HFFc6 (cell line): ENCODE measurements around the gene TCAF1. TPM values are rescaled to one million over a fixed set of nuclear protein-coding genes. Genes with fewer than 3 reads are reported as not detected.
A peak's percentile ranks its signal among the peaks of the same experiment; 100 is the strongest.
"Not testable (repeated sequence)": the region's sequence is repeated elsewhere in the genome, so short reads cannot be mapped to it uniquely, and the experiment has no call there.

Experiments
- DNase-seq: peaks from one replicate; pipeline ENCODE4 v3.0.0-alpha.2; 2018
- H3K27ac Mint-ChIP-seq: 2 replicates; pipeline ENCODE4 v1.8.0; 2020; ENCODE audit warnings: mild to moderate bottlenecking, mixed read lengths
- H3K27me3 Mint-ChIP-seq: 2 replicates; pipeline ENCODE4 v1.8.0; 2021; ENCODE audit warnings: mild to moderate bottlenecking, moderate library complexity, mixed read lengths; ENCODE audit not compliant: insufficient read depth
- H3K36me3 Mint-ChIP-seq: 2 replicates; pipeline ENCODE4 v1.8.0; 2021; ENCODE audit warnings: low read depth, mixed read lengths
- H3K4me1 Mint-ChIP-seq: 2 replicates; pipeline ENCODE4 v1.8.0; 2020; ENCODE audit warnings: low read depth, mixed read lengths
- H3K4me3 Mint-ChIP-seq: 2 replicates; pipeline ENCODE4 v1.8.0; 2020; ENCODE audit warnings: mild to moderate bottlenecking, moderate library complexity, mixed read lengths
- H3K9me3 Mint-ChIP-seq: 2 replicates; pipeline ENCODE4 v1.8.0; 2020; ENCODE audit warnings: mild to moderate bottlenecking, mixed read lengths
- total RNA-seq, 6 experiments: library from RNA; stranded (reverse); fragmentation: NEBNext Ultra II Directional; extraction: Animal tissue kit (Norgen Biotek cat#: 25700); gene quantifications; 2 replicates in 1 of 6; 3 replicates in 5 of 6; pipeline ENCODE4 v1.2.3, GENCODE V29; 2021
- TF ChIP-seq, protein P1 (sequence below): fragments of 200-600 bp; sonication (generic); IDR thresholded peaks from 2 replicates; pipeline ENCODE4 v1.5.0; 2021; ENCODE audit warnings: antibody characterized with exemption, mild to moderate bottlenecking

TCAF1 gene
- total RNA-seq, 6 experiments from 2014 or later = 57.1 to 90.3 (median 65.1) TPM

DNA sequence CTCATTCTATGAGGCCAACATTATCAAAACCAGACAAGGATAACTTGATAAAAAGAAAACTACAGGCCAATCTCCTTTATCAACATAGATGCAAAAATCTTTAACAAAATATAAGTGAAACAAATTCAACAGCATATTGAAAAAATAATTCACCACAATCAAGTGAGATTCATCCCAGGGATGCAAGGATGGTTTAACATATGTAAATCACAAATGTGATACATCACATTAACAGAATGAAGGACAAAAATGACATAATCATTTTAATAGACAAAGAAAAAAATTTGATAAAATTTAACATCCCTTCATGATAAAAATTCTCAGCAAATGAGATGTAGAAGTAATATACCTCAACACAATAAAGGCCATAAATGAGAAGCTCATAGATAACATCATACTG lies 53.8 kb downstream of the TCAF1 start:
- H3K4me3 Mint-ChIP-seq = no peak overlapping the region
- no peaks in the 10 kb centered on the region for H3K9me3 Mint-ChIP-seq
- no peak overlapping the region for H3K27ac Mint-ChIP-seq
- DNase-seq = no peak
- H3K27me3 Mint-ChIP-seq = no peaks in the 10 kb centered on the region; the same call in 1 of the 2 replicates
- H3K4me1 Mint-ChIP-seq = no peaks in the 10 kb centered on the region
- H3K36me3 Mint-ChIP-seq = no peaks in the 10 kb centered on the region
- TF ChIP-seq, protein P1, sequence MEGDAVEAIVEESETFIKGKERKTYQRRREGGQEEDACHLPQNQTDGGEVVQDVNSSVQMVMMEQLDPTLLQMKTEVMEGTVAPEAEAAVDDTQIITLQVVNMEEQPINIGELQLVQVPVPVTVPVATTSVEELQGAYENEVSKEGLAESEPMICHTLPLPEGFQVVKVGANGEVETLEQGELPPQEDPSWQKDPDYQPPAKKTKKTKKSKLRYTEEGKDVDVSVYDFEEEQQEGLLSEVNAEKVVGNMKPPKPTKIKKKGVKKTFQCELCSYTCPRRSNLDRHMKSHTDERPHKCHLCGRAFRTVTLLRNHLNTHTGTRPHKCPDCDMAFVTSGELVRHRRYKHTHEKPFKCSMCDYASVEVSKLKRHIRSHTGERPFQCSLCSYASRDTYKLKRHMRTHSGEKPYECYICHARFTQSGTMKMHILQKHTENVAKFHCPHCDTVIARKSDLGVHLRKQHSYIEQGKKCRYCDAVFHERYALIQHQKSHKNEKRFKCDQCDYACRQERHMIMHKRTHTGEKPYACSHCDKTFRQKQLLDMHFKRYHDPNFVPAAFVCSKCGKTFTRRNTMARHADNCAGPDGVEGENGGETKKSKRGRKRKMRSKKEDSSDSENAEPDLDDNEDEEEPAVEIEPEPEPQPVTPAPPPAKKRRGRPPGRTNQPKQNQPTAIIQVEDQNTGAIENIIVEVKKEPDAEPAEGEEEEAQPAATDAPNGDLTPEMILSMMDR = no peak

DNA sequence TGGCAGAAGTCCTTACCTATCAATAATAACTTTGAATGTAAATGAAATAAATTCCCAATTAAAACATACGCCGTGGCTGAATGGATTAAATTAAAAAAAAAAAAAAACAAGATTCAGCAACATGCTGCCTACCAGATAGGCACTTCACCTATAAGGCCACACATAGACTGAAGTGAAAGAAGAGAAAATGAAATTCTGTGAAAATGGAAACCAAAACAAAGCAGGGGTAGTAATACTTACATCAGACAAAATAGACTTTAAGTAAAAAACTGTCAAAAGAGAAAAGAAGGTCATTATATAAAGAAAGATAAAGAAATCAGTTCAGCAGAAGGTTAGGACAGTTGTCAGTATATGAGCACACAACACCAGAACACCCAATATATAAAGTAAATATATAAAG lies 55.3 kb downstream of the TCAF1 start:
- H3K4me1 Mint-ChIP-seq = no peaks in the 10 kb centered on the region
- TF ChIP-seq, protein P1 = no peak
- no peaks in the 10 kb centered on the region for H3K36me3 Mint-ChIP-seq
- no peaks in the 10 kb centered on the region for H3K9me3 Mint-ChIP-seq
- no peak overlapping the region for H3K4me3 Mint-ChIP-seq
- no peaks in the 10 kb centered on the region; the same call in 1 of the 2 replicates for H3K27me3 Mint-ChIP-seq
- no peak for DNase-seq
- no peak overlapping the region for H3K27ac Mint-ChIP-seq

DNA sequence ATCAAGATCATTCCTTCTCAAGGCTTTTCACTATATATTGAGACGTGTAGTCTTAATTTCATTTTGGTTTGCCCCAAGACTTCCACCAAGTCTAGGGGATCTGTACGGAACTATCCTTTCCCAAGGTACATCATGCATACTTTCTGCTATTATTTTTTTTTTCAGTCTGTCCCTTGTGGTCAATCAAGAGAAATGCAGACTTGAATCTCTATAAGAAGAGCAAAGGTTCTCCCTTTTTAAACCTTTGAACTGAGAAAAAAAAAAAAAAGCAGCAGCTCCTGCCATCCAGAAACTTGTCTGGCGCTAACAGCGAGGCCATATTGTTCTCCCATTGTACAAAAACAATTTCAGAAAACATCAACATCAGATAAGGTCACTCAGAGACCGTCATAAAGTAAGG lies 60.3 kb downstream of the TCAF1 start:
- H3K4me3 Mint-ChIP-seq, H3K36me3 Mint-ChIP-seq, H3K4me1 Mint-ChIP-seq, H3K27ac Mint-ChIP-seq, DNase-seq, H3K27me3 Mint-ChIP-seq, H3K9me3 Mint-ChIP-seq: not testable (repeated sequence)
- TF ChIP-seq, protein P1 = peak; percentile 41

DNA sequence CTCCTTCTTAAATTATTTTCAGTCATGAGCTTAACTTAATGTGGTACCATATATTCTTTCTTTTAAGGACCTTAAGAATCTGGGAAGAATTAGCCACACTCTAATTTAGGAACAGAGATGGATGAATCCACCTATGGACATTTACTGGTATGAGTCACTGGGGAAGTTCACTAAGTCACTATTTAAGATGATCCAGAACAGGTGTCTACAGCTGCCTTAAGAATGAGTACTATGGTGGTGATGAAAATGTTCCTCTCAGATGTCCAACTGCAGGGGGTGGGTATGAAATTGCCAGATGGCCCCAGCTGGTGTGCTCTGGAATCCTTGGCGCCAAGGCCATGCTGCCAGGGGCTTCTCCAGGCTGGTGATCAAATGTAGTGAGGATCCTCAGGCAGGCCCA lies 61.9 kb downstream of the TCAF1 start:
- not testable (repeated sequence) for H3K36me3 Mint-ChIP-seq, H3K27ac Mint-ChIP-seq, H3K4me3 Mint-ChIP-seq, H3K4me1 Mint-ChIP-seq, H3K27me3 Mint-ChIP-seq, DNase-seq, H3K9me3 Mint-ChIP-seq

DNA sequence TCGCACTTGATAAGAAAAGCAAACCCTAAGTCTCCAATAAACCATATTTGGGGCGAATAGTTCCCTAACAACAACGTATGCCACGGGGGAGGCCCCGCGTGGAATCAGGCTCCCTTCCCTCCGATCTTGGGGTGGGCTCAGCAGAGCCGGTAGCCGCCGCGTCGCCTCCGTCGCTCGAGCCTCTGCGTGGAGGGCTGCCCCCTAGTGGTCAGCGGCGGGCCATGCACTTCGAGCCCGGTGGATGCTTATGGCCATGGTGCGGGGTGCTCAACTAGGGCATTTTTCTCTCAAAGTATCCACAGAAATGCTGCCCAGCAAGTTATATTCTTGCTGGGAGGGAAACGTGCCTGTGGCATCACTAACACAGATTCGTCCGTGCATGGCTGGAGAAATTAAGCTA lies 64.8 kb downstream of the TCAF1 start:
- TF ChIP-seq, protein P1 = peak; percentile 72
- not testable (repeated sequence) for H3K9me3 Mint-ChIP-seq, H3K36me3 Mint-ChIP-seq, H3K4me3 Mint-ChIP-seq, H3K27me3 Mint-ChIP-seq, H3K27ac Mint-ChIP-seq, H3K4me1 Mint-ChIP-seq
- peak; percentile 84 for DNase-seq

DNA sequence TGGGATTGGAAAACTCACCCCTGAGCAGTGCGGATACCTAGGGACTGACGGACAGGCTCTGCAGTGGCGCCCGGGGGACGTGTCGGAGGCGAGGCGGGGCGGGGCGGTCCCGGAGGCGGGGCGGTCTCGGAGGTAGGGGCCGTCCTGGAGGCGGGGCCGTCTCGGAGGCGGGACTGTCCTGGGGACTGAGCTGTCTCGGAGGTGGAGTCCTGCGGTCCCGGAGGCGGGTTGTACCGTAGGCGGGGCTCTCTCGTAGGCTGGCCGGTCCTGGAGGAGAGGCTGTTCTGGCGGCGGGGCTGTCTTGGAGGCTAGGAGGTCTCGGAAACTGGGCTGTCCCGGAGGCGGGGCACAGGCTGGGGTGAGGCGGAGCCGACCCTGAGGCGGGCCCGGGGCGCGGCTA lies 65.4 kb downstream of the TCAF1 start:
- not testable (repeated sequence) for H3K27me3 Mint-ChIP-seq, H3K4me1 Mint-ChIP-seq, H3K36me3 Mint-ChIP-seq, H3K9me3 Mint-ChIP-seq
- peak; percentile 81 for DNase-seq
- Mint-ChIP-seq H3K27ac (0 out of 2 replicates have a peak overlapping the region, but pooled peaks have one; percentile 31), H3K4me3 (peak overlapping the region; percentile 80)

DNA sequence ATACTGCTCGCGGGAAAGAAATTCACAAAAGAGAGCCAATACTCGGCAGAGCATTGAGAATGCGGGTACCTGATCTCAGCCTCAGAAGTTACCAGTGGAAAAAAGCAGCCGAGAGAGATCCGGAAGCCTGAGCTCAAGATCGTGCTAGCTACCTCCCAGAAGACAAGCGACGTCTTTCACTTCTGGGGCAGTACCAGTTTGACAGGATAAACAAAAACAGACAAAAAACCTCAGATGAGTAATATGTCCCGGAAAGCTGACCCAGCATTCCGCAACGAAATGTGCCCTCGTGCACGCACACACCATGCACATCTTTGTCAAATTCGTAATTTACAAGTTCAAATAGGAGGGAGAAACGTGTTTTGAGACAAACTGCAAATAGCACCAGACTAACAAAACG lies 65.9 kb downstream of the TCAF1 start:
- not testable (repeated sequence) for H3K9me3 Mint-ChIP-seq, H3K4me1 Mint-ChIP-seq, DNase-seq, H3K27me3 Mint-ChIP-seq, H3K36me3 Mint-ChIP-seq, H3K27ac Mint-ChIP-seq
- H3K4me3 Mint-ChIP-seq = peak overlapping the region; percentile 80; the same call in 1 of the 2 replicates

DNA sequence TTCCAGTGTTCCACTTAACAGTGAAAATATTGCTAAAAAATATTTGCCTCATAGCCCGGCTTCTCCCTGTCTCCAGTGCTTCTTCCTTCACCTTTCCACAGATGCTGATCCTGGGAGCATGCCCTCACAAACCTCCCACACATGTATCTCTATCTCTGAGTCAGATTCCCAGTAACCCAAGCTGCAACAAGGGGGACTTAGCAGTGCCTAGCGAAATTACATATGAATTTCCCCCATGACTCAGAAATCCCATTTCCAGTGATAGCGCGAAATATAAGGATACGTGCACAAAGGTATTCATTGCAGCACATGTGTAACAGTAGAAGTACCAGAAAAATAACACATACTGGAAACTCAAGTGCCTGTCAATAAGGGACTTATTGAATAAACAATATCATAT lies 75.4 kb downstream of the TCAF1 start:
- not testable (repeated sequence) for H3K36me3 Mint-ChIP-seq, H3K9me3 Mint-ChIP-seq, H3K4me3 Mint-ChIP-seq, H3K27ac Mint-ChIP-seq, H3K4me1 Mint-ChIP-seq, DNase-seq, H3K27me3 Mint-ChIP-seq

DNA sequence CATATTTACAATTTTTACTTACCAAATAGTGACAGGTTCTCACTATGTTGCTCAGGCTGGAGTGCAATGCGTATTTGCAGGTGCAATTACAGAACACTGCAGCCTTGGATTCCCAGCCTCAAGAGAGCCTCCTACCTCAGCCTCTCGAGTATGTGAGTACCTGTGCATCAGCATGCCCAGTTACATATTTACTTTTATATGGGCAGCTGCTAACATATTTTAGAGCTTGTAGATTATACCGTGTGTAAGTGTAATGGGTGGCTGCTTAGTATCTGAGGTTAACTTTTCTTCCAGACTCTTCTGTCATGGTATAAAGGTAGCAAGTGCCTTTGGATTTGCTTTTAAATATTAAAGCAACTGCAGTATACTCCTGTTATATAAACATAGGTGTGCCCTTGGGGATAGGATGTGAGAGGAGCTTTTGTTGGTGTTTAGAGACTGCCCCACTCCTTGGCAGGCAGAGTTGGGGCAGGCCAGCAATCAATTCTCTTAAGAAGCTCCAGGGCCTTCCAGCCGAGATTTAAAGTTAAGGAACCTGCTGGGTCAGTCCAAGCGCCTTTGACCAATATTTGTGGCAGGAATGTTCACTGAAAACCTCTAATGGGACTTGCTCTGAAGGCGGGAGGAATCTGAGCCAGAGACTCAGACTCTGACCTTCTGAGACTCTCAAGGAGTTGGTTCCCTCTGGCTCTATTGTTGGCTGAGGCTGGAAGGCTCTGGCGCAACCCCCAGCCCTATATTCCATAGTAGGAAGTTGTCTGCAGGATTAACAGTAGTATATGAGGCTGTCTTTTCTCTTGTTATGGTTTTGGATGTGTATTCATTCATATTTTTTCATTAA lies 77.5 kb downstream of the TCAF1 start:
- not testable (repeated sequence) for H3K4me1 Mint-ChIP-seq, H3K27ac Mint-ChIP-seq, H3K36me3 Mint-ChIP-seq, H3K4me3 Mint-ChIP-seq, H3K9me3 Mint-ChIP-seq, H3K27me3 Mint-ChIP-seq, DNase-seq

DNA sequence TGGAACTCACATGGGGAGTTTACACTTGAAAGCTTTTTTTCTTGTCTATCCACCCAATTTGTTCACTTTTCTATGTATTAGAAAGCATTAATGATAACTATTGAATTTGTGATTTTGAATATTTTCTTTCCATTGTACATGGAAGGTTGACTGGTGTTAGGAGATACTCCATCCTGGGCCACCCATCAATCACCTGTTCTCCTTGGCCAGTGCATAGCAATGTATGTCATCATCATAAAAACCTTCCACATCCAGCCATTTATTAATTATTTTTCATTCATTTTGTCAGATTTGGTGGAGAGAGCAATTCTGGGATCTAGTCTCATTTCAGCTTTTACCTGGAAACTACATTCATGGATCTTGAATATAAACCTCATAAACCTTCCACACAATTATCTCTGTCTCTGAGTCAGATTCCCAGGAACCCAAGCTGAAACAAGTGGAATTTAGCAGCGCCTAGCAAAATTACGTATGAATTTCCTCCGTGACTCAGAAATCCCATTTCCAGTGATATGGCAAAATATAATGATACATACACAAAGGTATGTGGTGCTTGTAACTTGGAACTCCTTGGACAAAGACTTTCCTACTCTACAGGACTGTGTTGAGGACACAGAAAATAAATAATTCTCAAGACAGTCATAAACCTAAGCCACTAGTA lies 78.2 kb downstream of the TCAF1 start:
- H3K36me3 Mint-ChIP-seq, H3K9me3 Mint-ChIP-seq, H3K4me1 Mint-ChIP-seq, H3K4me3 Mint-ChIP-seq, H3K27me3 Mint-ChIP-seq: not testable (repeated sequence)
- DNase-seq = peak; percentile 44
- peak overlapping the region; percentile 47 for H3K27ac Mint-ChIP-seq
